Liver (tissue), 9 donors: ENCODE measurements around the gene CMC1. TPM values are rescaled to one million over a fixed set of nuclear protein-coding genes. Genes with fewer than 3 reads are reported as not detected.
"Not testable (repeated sequence)": the region's sequence is repeated elsewhere in the genome, so short reads cannot be mapped to it uniquely, and the experiment has no call there.

ENCODE experiments used
- DNase-seq: peaks from one replicate; pipeline ENCODE4 v3.0.0-alpha.2; 2017; ENCODE audit warnings: low spot score
- H3K27ac ChIP-seq, 2 donors: one replicate each; pipeline ENCODE4 v1.7.0; 2013; ENCODE audit warnings: inconsistent platforms in 2 of 2, low read length in 2 of 2, control low read depth in 1 of 2, low read depth in 1 of 2, mild to moderate bottlenecking in 1 of 2
- H3K27me3 ChIP-seq, 4 donors: one replicate each; pipeline versions ENCODE4 v1.6.1 to v1.7.0; 2013; ENCODE audit warnings: low read length in 3 of 4, inconsistent platforms in 1 of 4, mild to moderate bottlenecking in 1 of 4, moderate library complexity in 1 of 4; ENCODE audit not compliant: control insufficient read depth in 4 of 4, insufficient read depth in 4 of 4
- H3K36me3 ChIP-seq, 4 donors: one replicate each; pipeline versions ENCODE4 v1.6.1 to v1.7.0; 2013; ENCODE audit warnings: low read length in 3 of 4, mild to moderate bottlenecking in 3 of 4, low read depth in 1 of 4, moderate library complexity in 1 of 4; ENCODE audit not compliant: control insufficient read depth in 4 of 4, insufficient read depth in 3 of 4
- H3K4me1 ChIP-seq, 4 donors: one replicate each; pipeline versions ENCODE4 v1.6.1 to v1.7.0; 2013; ENCODE audit warnings: low read length in 3 of 4, mild to moderate bottlenecking in 3 of 4, moderate library complexity in 1 of 4; ENCODE audit not compliant: control insufficient read depth in 4 of 4, insufficient read depth in 4 of 4
- H3K4me3 ChIP-seq, 3 donors: one replicate each; pipeline versions ENCODE4 v1.6.1 to v1.7.0; 2013; ENCODE audit warnings: low read length in 3 of 3, control low read depth in 1 of 3, low read depth in 1 of 3, mild to moderate bottlenecking in 1 of 3
- H3K9ac ChIP-seq, 2 donors: one replicate each; pipeline ENCODE4 v1.7.0; 2013; ENCODE audit warnings: low read length in 2 of 2, mild to moderate bottlenecking in 2 of 2, moderate library complexity in 2 of 2, control low read depth in 1 of 2, low read depth in 1 of 2
- H3K9me3 ChIP-seq, 4 donors: one replicate each; pipeline versions ENCODE4 v1.6.1 to v1.7.0; 2013; ENCODE audit warnings: low read length in 3 of 4; ENCODE audit not compliant: control insufficient read depth in 4 of 4
- ATF3 ChIP-seq: IDR thresholded peaks from 2 replicates; pipeline ENCODE4 v1.6.1; 2016; ENCODE audit warnings: antibody characterized with exemption
- CTCF ChIP-seq: fragments of 150-350 bp; IDR thresholded peaks from 2 replicates; pipeline ENCODE4 v1.5.1; 2017; ENCODE audit warnings: improper control_type of control experiment, low read depth, low read length; ENCODE audit not compliant: missing input control
- EGR1 ChIP-seq, 2 donors: IDR thresholded peaks; 2 replicates each; pipeline ENCODE4 v1.6.1; 2016 to 2018; ENCODE audit warnings: antibody characterized with exemption in 2 of 2, low read depth in 2 of 2
- FOXA1 ChIP-seq: IDR thresholded peaks from 2 replicates; pipeline ENCODE4 v1.6.1; 2016; ENCODE audit warnings: antibody characterized with exemption
- FOXA2 ChIP-seq: IDR thresholded peaks from 2 replicates; pipeline ENCODE4 v1.6.1; 2016; ENCODE audit warnings: antibody characterized with exemption
- GABPA ChIP-seq, 2 donors: IDR thresholded peaks in 1 of 2; conservative IDR thresholded peaks in 1 of 2; 2 replicates each; pipeline ENCODE4 v1.6.1; 2016; ENCODE audit warnings: antibody characterized with exemption in 2 of 2, mild to moderate bottlenecking in 1 of 2, moderate library complexity in 1 of 2
- HNF4A ChIP-seq, 2 donors: conservative IDR thresholded peaks; 2 replicates each; pipeline ENCODE4 v1.6.1; 2016; ENCODE audit warnings: antibody characterized with exemption in 2 of 2, mild to moderate bottlenecking in 2 of 2
- HNF4G ChIP-seq: IDR thresholded peaks from 2 replicates; pipeline ENCODE4 v1.6.1; 2016; ENCODE audit warnings: antibody characterized with exemption
- JUND ChIP-seq, 2 donors: IDR thresholded peaks; 2 replicates each; pipeline ENCODE4 v1.6.1; 2016; ENCODE audit warnings: antibody characterized with exemption in 2 of 2
- NR2F2 ChIP-seq: IDR thresholded peaks from 2 replicates; pipeline ENCODE4 v1.6.1; 2016; ENCODE audit warnings: antibody characterized with exemption
- RAD21 ChIP-seq, 2 donors: IDR thresholded peaks; 2 replicates each; pipeline ENCODE4 v1.6.1; 2016; ENCODE audit warnings: antibody characterized with exemption in 2 of 2, mild to moderate bottlenecking in 2 of 2
- RXRA ChIP-seq, 2 donors: IDR thresholded peaks; 2 replicates each; pipeline ENCODE4 v1.6.1; 2017 to 2018; ENCODE audit warnings: antibody characterized with exemption in 2 of 2, mild to moderate bottlenecking in 1 of 2
- SP1 ChIP-seq: IDR thresholded peaks from 2 replicates; pipeline ENCODE4 v1.6.1; 2018; ENCODE audit warnings: antibody characterized with exemption, mild to moderate bottlenecking
- TAF1 ChIP-seq: conservative IDR thresholded peaks from 2 replicates; pipeline ENCODE4 v1.6.1; 2016; ENCODE audit warnings: antibody characterized with exemption, mild to moderate bottlenecking
- YY1 ChIP-seq: IDR thresholded peaks from 2 replicates; pipeline ENCODE4 v1.6.1; 2016; ENCODE audit warnings: antibody characterized with exemption, mild to moderate bottlenecking
- WGBS: extraction: QIAGEN DNeasy Blood & Tissue Kit; methylation state at CpG from one replicate; pipeline ENCODE4 v1.1.7; 2013; 5-methylcytosine and 5-hydroxymethylcytosine counted together
- polyA plus RNA-seq, 2 donors: library from polyadenylated mRNA; stranded (reverse) in 1 of 2; unstranded in 1 of 2; fragments of 200-250 nt in 1 of 2; fragments of >200 nt in 1 of 2; fragmentation: Nextera tagmentation in 1 of 2; extraction: Ambion mirVana in 1 of 2; gene quantifications; one replicate each; pipeline versions ENCODE4 v1.2.1 to v1.2.3, GENCODE V29; 2013 to 2015
- total RNA-seq, 2 donors: library from RNA; depleted of rRNA; stranded (reverse); fragments of >200 nt; gene quantifications; one replicate each; pipeline ENCODE4 v1.2.3, GENCODE V29; 2014
- TF ChIP-seq, protein P1 (sequence below): IDR thresholded peaks from 2 replicates; pipeline ENCODE4 v1.6.1; 2016; ENCODE audit warnings: antibody characterized with exemption
- TF ChIP-seq, protein P2 (sequence below): IDR thresholded peaks from 2 replicates; pipeline ENCODE4 v1.6.1; 2016; ENCODE audit warnings: antibody characterized with exemption
- TF ChIP-seq, protein P3 (sequence below): IDR thresholded peaks from 2 replicates; pipeline ENCODE4 v1.6.1; 2016; ENCODE audit warnings: antibody characterized with exemption, mild to moderate bottlenecking
- donor health status: healthy.
- donor health status: healthy.
- donor health status: healthy.
- donor health status: healthy.
- donor health status: healthy.

The CMC1 gene
- total and polyA plus RNA-seq, 4 donors = 4.2 to 58.4 (median 15.6) TPM

DNA sequence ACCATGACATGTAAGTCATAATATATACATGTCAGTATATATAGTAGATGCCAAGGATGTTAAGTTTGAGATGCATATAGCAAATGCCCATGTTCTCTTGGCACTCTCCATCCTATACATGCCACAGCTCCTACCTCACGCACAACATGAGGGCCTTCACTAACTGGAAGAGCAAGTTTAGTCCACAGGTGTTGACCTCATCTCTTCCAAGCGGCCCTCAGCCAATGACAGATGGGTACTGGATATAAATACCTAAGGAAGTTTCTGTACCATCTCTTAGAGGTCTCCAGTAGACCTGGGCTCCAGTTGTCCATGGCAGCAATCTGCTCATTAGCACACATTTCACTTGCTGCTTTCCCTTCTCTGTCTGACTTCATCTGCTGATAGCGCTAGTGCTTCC lies 43.3 kb upstream of the CMC1 start:
- Histone ChIP-seq H3K27ac (no peak overlapping the region), H3K4me1 (no peaks in the 10 kb centered on the region), H3K36me3 (no peaks in the 10 kb centered on the region), H3K4me3 (no peak overlapping the region), H3K27me3 (no peaks in the 10 kb centered on the region), H3K9ac (no peak overlapping the region), H3K9me3 (no peaks in the 10 kb centered on the region)
- no peak for DNase-seq
- TF ChIP-seq TAF1 = no peak
- TF ChIP-seq HNF4G = no peak
- TF ChIP-seq, protein P1, sequence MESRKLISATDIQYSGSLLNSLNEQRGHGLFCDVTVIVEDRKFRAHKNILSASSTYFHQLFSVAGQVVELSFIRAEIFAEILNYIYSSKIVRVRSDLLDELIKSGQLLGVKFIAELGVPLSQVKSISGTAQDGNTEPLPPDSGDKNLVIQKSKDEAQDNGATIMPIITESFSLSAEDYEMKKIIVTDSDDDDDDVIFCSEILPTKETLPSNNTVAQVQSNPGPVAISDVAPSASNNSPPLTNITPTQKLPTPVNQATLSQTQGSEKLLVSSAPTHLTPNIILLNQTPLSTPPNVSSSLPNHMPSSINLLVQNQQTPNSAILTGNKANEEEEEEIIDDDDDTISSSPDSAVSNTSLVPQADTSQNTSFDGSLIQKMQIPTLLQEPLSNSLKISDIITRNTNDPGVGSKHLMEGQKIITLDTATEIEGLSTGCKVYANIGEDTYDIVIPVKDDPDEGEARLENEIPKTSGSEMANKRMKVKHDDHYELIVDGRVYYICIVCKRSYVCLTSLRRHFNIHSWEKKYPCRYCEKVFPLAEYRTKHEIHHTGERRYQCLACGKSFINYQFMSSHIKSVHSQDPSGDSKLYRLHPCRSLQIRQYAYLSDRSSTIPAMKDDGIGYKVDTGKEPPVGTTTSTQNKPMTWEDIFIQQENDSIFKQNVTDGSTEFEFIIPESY = no peak
- TF ChIP-seq SP1 = no peak
- no peak for TF ChIP-seq EGR1 (IDR thresholded peaks at IDR 0.05; ENCODE audit: low read depth in 2 of 2)
- TF ChIP-seq, protein P2, sequence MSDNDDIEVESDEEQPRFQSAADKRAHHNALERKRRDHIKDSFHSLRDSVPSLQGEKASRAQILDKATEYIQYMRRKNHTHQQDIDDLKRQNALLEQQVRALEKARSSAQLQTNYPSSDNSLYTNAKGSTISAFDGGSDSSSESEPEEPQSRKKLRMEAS = no peak
- no peak for TF ChIP-seq RXRA (IDR thresholded peaks at IDR 0.05)
- no peak for TF ChIP-seq GABPA (IDR thresholded peaks at IDR 0.05 in 1 of 2, conservative IDR thresholded peaks at IDR 0.05 in 1 of 2)
- no peak for TF ChIP-seq CTCF
- no peak for TF ChIP-seq JUND (IDR thresholded peaks at IDR 0.05)
- no peak for TF ChIP-seq ATF3
- no peak for TF ChIP-seq RAD21 (IDR thresholded peaks at IDR 0.05)
- TF ChIP-seq YY1 = no peak
- no peak for TF ChIP-seq FOXA2
- WGBS = 97% methylated on average over 3 of the region's 3 CpGs

DNA sequence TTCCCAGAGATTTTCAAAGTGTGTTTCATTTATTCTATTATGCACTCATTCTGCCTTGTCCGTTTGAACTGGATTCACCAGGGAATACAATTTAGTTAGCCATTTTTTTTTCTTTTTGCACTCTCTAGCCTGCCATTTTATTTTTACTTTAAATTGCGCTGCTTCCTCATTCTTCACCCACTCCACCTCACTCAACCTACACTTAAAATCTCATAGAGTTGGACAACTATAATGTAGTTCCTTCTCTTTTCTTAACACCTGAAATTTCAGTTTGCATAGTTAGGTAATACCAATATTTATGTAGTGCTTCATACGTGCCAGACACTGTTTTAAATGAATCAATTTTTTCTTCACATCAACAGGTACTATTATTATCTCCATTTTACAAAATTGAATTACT lies 42.4 kb upstream of the CMC1 start:
- TF ChIP-seq EGR1 (IDR thresholded peaks at IDR 0.05; ENCODE audit: low read depth in 2 of 2) (no peak), JUND (IDR thresholded peaks at IDR 0.05) (no peak), NR2F2 (no peak), RAD21 (IDR thresholded peaks at IDR 0.05) (no peak), HNF4A (conservative IDR thresholded peaks at IDR 0.05) (no peak), FOXA2 (no peak), RXRA (IDR thresholded peaks at IDR 0.05) (no peak), HNF4G (no peak), FOXA1 (no peak)
- TF ChIP-seq, protein P1 = no peak
- TF ChIP-seq, protein P3, sequence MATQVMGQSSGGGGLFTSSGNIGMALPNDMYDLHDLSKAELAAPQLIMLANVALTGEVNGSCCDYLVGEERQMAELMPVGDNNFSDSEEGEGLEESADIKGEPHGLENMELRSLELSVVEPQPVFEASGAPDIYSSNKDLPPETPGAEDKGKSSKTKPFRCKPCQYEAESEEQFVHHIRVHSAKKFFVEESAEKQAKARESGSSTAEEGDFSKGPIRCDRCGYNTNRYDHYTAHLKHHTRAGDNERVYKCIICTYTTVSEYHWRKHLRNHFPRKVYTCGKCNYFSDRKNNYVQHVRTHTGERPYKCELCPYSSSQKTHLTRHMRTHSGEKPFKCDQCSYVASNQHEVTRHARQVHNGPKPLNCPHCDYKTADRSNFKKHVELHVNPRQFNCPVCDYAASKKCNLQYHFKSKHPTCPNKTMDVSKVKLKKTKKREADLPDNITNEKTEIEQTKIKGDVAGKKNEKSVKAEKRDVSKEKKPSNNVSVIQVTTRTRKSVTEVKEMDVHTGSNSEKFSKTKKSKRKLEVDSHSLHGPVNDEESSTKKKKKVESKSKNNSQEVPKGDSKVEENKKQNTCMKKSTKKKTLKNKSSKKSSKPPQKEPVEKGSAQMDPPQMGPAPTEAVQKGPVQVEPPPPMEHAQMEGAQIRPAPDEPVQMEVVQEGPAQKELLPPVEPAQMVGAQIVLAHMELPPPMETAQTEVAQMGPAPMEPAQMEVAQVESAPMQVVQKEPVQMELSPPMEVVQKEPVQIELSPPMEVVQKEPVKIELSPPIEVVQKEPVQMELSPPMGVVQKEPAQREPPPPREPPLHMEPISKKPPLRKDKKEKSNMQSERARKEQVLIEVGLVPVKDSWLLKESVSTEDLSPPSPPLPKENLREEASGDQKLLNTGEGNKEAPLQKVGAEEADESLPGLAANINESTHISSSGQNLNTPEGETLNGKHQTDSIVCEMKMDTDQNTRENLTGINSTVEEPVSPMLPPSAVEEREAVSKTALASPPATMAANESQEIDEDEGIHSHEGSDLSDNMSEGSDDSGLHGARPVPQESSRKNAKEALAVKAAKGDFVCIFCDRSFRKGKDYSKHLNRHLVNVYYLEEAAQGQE = no peak
- TF ChIP-seq, protein P2 = no peak
- H3K4me1 ChIP-seq = no peaks in the 10 kb centered on the region
- DNase-seq = no peak
- no peak overlapping the region for H3K9ac ChIP-seq
- WGBS = 76% methylated on average over 3 of the region's 3 CpGs
- no peaks in the 10 kb centered on the region for H3K27me3 ChIP-seq
- no peaks in the 10 kb centered on the region for H3K9me3 ChIP-seq
- no peak overlapping the region for H3K4me3 ChIP-seq
- no peaks in the 10 kb centered on the region for H3K36me3 ChIP-seq
- no peak overlapping the region for H3K27ac ChIP-seq

- not testable (repeated sequence) for H3K9ac ChIP-seq, H3K27ac ChIP-seq, H3K4me3 ChIP-seq, DNase-seq, H3K27me3 ChIP-seq, H3K36me3 ChIP-seq, H3K4me1 ChIP-seq, H3K9me3 ChIP-seq
- 96% methylated on average over 15 of the region's 15 CpGs for WGBS
Observed at GRCh38 chr3:28199643-28200042, 41.8 kb upstream of the CMC1 start.
